SK-N-SH (cell line): ENCODE measurements around the gene RAP1B. TPM values are rescaled to one million over a fixed set of nuclear protein-coding genes. Genes with fewer than 3 reads are reported as not detected.

Experiments
- CTCF ChIA-PET: fragments of 300-600, 350-600 bp; formaldehyde crosslinking; extraction: SDS; loops from one replicate; lab custom pipeline; 2021; lab: Yijun Ruan, JAX
- POLR2A ChIA-PET: fragments of 350-600 bp; sonication (Branson Sonifier 250); formaldehyde crosslinking; extraction: SDS; loops from one replicate; lab custom pipeline; 2020; ENCODE audit warnings: antibody characterized with exemption, inconsistent platforms; lab: Yijun Ruan, JAX
- DNase-seq: peaks from one replicate; pipeline ENCODE4 v3.0.0; 2012
- H2AFZ ChIP-seq: fragments of 200-600 bp; sonication (generic); 2 replicates; pipeline ENCODE4 v1.8.1; 2016; ENCODE audit warnings: antibody characterized with exemption, mild to moderate bottlenecking, low read depth
- H3F3A ChIP-seq: fragments of 200-600 bp; sonication (generic); replicated peaks from 2 replicates; pipeline ENCODE3; 2016; ENCODE audit warnings: antibody characterized with exemption, mild to moderate bottlenecking; ENCODE audit not compliant: insufficient read depth
- H3K27ac ChIP-seq, 2 experiments: fragments of 200-500 bp in 1 of 2; fragments of 200-600 bp in 1 of 2; sonication (Bioruptor generic) in 1 of 2; sonication (generic), shearing (Covaris generic) in 1 of 2; 2 replicates each; pipeline versions ENCODE4 v1.5.1 to v1.6.1; 2014 to 2016; ENCODE audit warnings: low read depth in 2 of 2, inconsistent platforms in 1 of 2, low read length in 1 of 2, mild to moderate bottlenecking in 1 of 2, mixed read lengths in 1 of 2
- H3K27me3 ChIP-seq: fragments of 200-600 bp; sonication (generic), shearing (Covaris generic); 2 replicates; pipeline ENCODE4 v1.6.1; 2016; ENCODE audit warnings: mixed run types; ENCODE audit not compliant: insufficient read depth
- H3K36me3 ChIP-seq, 2 experiments: fragments of 200-500 bp in 1 of 2; fragments of 200-600 bp in 1 of 2; sonication (Bioruptor generic) in 1 of 2; sonication (generic) in 1 of 2; replicated peaks in 1 of 2; 2 replicates each; pipeline versions ENCODE3 to v1.5.1; 2014 to 2016; ENCODE audit warnings: low read length in 1 of 2, mild to moderate bottlenecking in 1 of 2; ENCODE audit not compliant: insufficient read depth in 2 of 2, control insufficient read depth in 1 of 2
- H3K4me1 ChIP-seq, 2 experiments: fragments of 200-500 bp in 1 of 2; fragments of 200-600 bp in 1 of 2; sonication (Bioruptor generic) in 1 of 2; sonication (generic), shearing (Covaris generic) in 1 of 2; 2 replicates each; pipeline versions ENCODE4 v1.5.1 to v1.6.1; 2014 to 2016; ENCODE audit warnings: low read depth in 1 of 2, low read length in 1 of 2, mixed run types in 1 of 2; ENCODE audit not compliant: insufficient read depth in 2 of 2, control insufficient read depth in 1 of 2
- H3K4me2 ChIP-seq: fragments of 200-600 bp; sonication (generic), shearing (Covaris generic); 2 replicates; pipeline ENCODE4 v1.6.1; 2017; ENCODE audit warnings: mixed run types
- H3K4me3 ChIP-seq, 2 experiments: fragments of 200-500 bp in 1 of 2; fragments of 200-600 bp in 1 of 2; sonication (Bioruptor generic) in 1 of 2; sonication (generic), shearing (Covaris generic) in 1 of 2; 2 replicates each; pipeline versions ENCODE4 v1.5.1 to v1.8.1; 2014 to 2016; ENCODE audit warnings: low read depth in 2 of 2, inconsistent platforms in 1 of 2, low read length in 1 of 2, mild to moderate bottlenecking in 1 of 2, mixed read lengths in 1 of 2, moderate library complexity in 1 of 2
- H3K79me2 ChIP-seq: fragments of 200-600 bp; sonication (generic); 2 replicates; pipeline ENCODE4 v1.8.1; 2017; ENCODE audit warnings: mild to moderate bottlenecking; ENCODE audit not compliant: insufficient read depth
- H3K9ac ChIP-seq: fragments of 200-600 bp; sonication (generic); 2 replicates; pipeline ENCODE4 v1.6.1; 2017; ENCODE audit warnings: mixed run types
- H3K9me2 ChIP-seq: fragments of 200-600 bp; sonication (generic); 2 replicates; pipeline ENCODE4 v1.6.1; 2017; ENCODE audit warnings: mixed run types
- H3K9me3 ChIP-seq: fragments of 200-600 bp; sonication (generic); 2 replicates; pipeline ENCODE4 v1.6.1; 2017; ENCODE audit warnings: mixed run types, mild to moderate bottlenecking, moderate library complexity
- H4K20me1 ChIP-seq: fragments of 200-600 bp; sonication (generic); 2 replicates; pipeline ENCODE4 v1.6.1; 2017; ENCODE audit warnings: mild to moderate bottlenecking, mixed run types; ENCODE audit not compliant: insufficient read depth
- CHD2 ChIP-seq: fragments of 150-350 bp; IDR thresholded peaks from 2 replicates; pipeline ENCODE4 v1.6.1; 2018; ENCODE audit warnings: low read length; ENCODE audit not compliant: partially characterized antibody
- CTCF ChIP-seq: fragments of 200-600 bp; sonication (generic); IDR thresholded peaks from 2 replicates; pipeline ENCODE4 v1.6.1; 2017; ENCODE audit warnings: antibody characterized with exemption, mild to moderate bottlenecking, moderate library complexity
- FOSL2 ChIP-seq: IDR thresholded peaks from 2 replicates; pipeline ENCODE4 v1.4.0; 2012; ENCODE audit warnings: low read depth, mild to moderate bottlenecking, moderate library complexity, borderline replicate concordance
- GABPA ChIP-seq: IDR thresholded peaks from 2 replicates; pipeline ENCODE4 v1.4.0; 2012; ENCODE audit warnings: low read depth, mild to moderate bottlenecking
- IRF3 ChIP-seq: fragments of 150-350 bp; IDR thresholded peaks from 2 replicates; pipeline ENCODE4 v1.6.1; 2016; ENCODE audit warnings: mild to moderate bottlenecking, low read depth, low read length
- JUND ChIP-seq: IDR thresholded peaks from 2 replicates; pipeline ENCODE4 v1.4.0; 2012
- MXI1 ChIP-seq: IDR thresholded peaks from 2 replicates; pipeline ENCODE4 v1.6.1; 2012; ENCODE audit warnings: mild to moderate bottlenecking, low read depth, low read length, improper control_type of control experiment
- NFIC ChIP-seq: IDR thresholded peaks from 2 replicates; pipeline ENCODE4 v1.4.0; 2012; ENCODE audit warnings: borderline replicate concordance
- PBX3 ChIP-seq: IDR thresholded peaks from 2 replicates; pipeline ENCODE4; 2012
- SIN3A ChIP-seq: IDR thresholded peaks from 2 replicates; pipeline ENCODE4 v1.6.1; 2012; ENCODE audit warnings: low read depth, mild to moderate bottlenecking, low read length, moderate library complexity, borderline replicate concordance
- SMC3 ChIP-seq: IDR thresholded peaks from 2 replicates; pipeline ENCODE4 v1.6.1; 2012; ENCODE audit warnings: low read depth, low read length, improper control_type of control experiment
- TAF1 ChIP-seq: IDR thresholded peaks from 2 replicates; pipeline ENCODE4 v1.6.1; 2012; ENCODE audit warnings: low read depth, mild to moderate bottlenecking, low read length, moderate library complexity, borderline replicate concordance
- TCF12 ChIP-seq: IDR thresholded peaks from 2 replicates; pipeline ENCODE4 v1.4.0; 2012
- TEAD4 ChIP-seq: IDR thresholded peaks from 2 replicates; pipeline ENCODE4 v1.4.0; 2012; ENCODE audit warnings: mild to moderate bottlenecking, borderline replicate concordance; ENCODE audit not compliant: insufficient read depth
- USF2 ChIP-seq: fragments of 150-350 bp; IDR thresholded peaks from 2 replicates; pipeline ENCODE4 v1.6.1; 2017; ENCODE audit warnings: antibody characterized with exemption, low read length, low read depth, borderline replicate concordance
- ZBTB33 ChIP-seq: IDR thresholded peaks from 2 replicates; pipeline ENCODE4 v1.4.0; 2012; ENCODE audit warnings: low read depth, borderline replicate concordance
- WGBS: methylation state at CpG from one replicate; pipeline ENCODE4 v1.1.6; 2017; ENCODE audit warnings: low lambda C conversion rate; 5-methylcytosine and 5-hydroxymethylcytosine counted together
- polyA plus RNA-seq, 3 experiments: library from polyadenylated mRNA; depleted of rRNA; stranded (reverse); fragments of >200 nt; gene quantifications; 2 replicates each; pipeline ENCODE4 v1.2.3, GENCODE V29; 2012

Gene RAP1B
- polyA plus RNA-seq, 1 of the 3 experiments (the other 2 are of a cell fraction): 128 TPM

- TF ChIP-seq PBX3 (no peak), SMC3 (no peak), SIN3A (no peak), IRF3 (no peak), TAF1 (no peak), MXI1 (no peak)
Observed at GRCh38 chr12:68667896-68668295, 57.2 kb downstream of the RAP1B start (continued).

- H4K20me1 ChIP-seq: no peaks in the 10 kb centered on the region
- H3K4me1 ChIP-seq: 0 out of 4 replicates have a peak, but pooled peaks cover 0 to 6% of the 10 kb centered on the region in 2 experiments
Observed at GRCh38 chr12:68671179-68671578, 60.5 kb downstream of the RAP1B start.

More at GRCh38 chr12:68671179-68671578, 60.5 kb downstream of the RAP1B start:
- DNase-seq: no peak
- no peaks in the 10 kb centered on the region for H3K27me3 ChIP-seq
- no peak overlapping the region for H3K4me3 ChIP-seq
- TF ChIP-seq NFIC (no peak), ZBTB33 (no peak), CHD2 (no peak), TEAD4 (no peak), TCF12 (no peak), FOSL2 (no peak), CTCF (no peak), USF2 (no peak), GABPA (no peak), JUND (no peak), MXI1 (no peak)
- no peak overlapping the region for H3K27ac ChIP-seq
- H3K79me2 ChIP-seq: no peaks in the 10 kb centered on the region
- WGBS: 80% methylated on average over 4 of the region's 4 CpGs
- peaks cover 0 to 4% of the 10 kb centered on the region in 2 experiments for H3K36me3 ChIP-seq
- H3K4me2 ChIP-seq: no peak overlapping the region
- H3K9ac ChIP-seq: no peak overlapping the region
- H2AFZ ChIP-seq: no peak overlapping the region
- peaks cover 44% of the 10 kb centered on the region for H3F3A ChIP-seq
- no peaks in the 10 kb centered on the region for H3K9me3 ChIP-seq
- H3K9me2 ChIP-seq: no peaks in the 10 kb centered on the region
- POLR2A ChIA-PET: no interaction called here
- CTCF ChIA-PET: interaction anchor here (0.6 kb wide), 1 partner anchor 20 kb away, joined by 4 read pairs; no protein-coding TSS in a partner anchor
